Measurements from ENCODE around the gene SPDEF. TPM values are rescaled to one million over a fixed set of nuclear protein-coding genes. Genes with fewer than 3 reads are reported as not detected.

The SPDEF gene
- polyA plus RNA-seq, 1 experiment = 0.04 TPM

- CTCF ChIA-PET = no interaction called here
- no peak for TF ChIP-seq CTCF (IDR thresholded peaks at IDR 0.05; ENCODE audit: low read depth, low read length)
Measured at GRCh38 chr6:34600101-34600500, 44.0 kb upstream of the SPDEF start.

DNA sequence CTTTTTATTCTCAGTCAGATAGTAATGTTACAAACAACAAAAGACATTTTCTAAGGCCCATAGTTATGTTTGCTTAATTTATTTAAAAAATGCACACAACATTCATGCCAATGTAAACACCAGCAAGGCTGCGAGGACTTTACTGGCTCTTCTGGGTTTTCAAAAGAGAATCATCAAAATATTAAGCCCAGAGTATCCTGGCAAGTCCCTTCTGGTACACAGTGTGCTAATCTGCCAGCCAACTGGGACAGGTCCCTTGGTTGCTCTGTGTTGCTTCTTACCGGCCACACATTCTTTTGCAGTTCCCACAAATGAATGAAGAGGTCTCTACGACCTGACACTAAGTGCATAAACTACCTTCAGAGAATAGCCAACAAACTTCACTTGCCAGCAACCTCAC lies 42.6 kb upstream of the SPDEF start:
- no peak for DNase-seq (ENCODE audit: low read depth, low spot score)
- no peak for TF ChIP-seq CTCF (IDR thresholded peaks at IDR 0.05; ENCODE audit: low read depth, low read length)
- ChIA-PET CTCF (interaction anchor here (1.0 to 2.6 kb wide), 2 partner anchors 10 to 72 kb away, joined by 3 to 15 read pairs; no protein-coding TSS in a partner anchor), POLR2A (no interaction called here)
- no peak overlapping the region for H3K27ac ChIP-seq (ENCODE audit: low read depth, low read length)
- no peaks in the 10 kb centered on the region for H3K27me3 ChIP-seq (ENCODE audit: control insufficient read depth, insufficient read depth, low read length)
- H3K4me3 ChIP-seq (ENCODE audit: low read depth, low read length) = no peak overlapping the region
- no peaks in the 10 kb centered on the region for H3K9me3 ChIP-seq (ENCODE audit: control insufficient read depth, insufficient read depth, low read length)

More at GRCh38 chr6:34600101-34600500, 44.0 kb upstream of the SPDEF start:
- H3K27me3 ChIP-seq (ENCODE audit: control insufficient read depth, insufficient read depth, low read length) = no peaks in the 10 kb centered on the region
- H3K9me3 ChIP-seq (ENCODE audit: control insufficient read depth, insufficient read depth, low read length) = no peaks in the 10 kb centered on the region
- H3K4me3 ChIP-seq (ENCODE audit: low read depth, low read length) = no peak overlapping the region
- DNase-seq (ENCODE audit: low read depth, low spot score) = no peak
- no peak overlapping the region for H3K27ac ChIP-seq (ENCODE audit: low read depth, low read length)
- POLR2A ChIA-PET = no interaction called here

DNA sequence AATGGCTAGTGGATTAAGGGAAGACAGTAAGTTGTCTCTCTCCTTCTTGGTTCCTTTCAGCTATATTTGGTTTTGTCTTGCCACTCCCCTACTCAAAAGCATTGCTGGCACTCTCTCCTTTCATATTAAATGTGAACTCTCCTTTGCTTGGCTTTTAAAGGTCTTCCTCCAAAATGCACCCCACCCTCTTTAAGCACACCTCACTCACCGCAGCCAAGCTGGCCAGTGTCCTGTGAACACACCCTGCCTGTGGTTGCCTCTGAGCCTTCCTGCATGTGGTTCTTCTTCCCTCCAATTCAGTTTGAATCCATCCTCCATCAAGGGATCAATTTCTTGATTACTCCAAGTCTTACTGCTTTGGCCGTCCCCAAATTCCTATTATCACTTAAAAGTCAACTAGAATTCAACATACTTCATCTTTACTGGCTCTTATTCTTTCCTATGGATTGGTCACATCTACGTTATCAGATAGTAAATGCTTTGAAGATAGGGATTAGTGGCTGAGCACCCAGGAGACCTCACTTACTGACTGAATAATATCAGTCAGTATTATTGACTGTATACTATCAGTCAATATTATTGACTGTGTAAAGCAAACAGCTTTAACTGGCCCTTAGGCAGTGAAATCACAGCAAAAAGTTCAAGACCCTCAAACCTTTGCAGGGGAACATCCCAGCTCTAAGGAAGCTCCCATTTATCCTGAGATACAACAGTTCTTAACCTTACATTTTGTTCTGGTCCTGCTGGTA lies 41.6 kb upstream of the SPDEF start:
- Histone ChIP-seq H3K27ac (ENCODE audit: low read depth, low read length) (no peak overlapping the region), H3K9me3 (ENCODE audit: control insufficient read depth, insufficient read depth, low read length) (no peaks in the 10 kb centered on the region), H3K27me3 (ENCODE audit: control insufficient read depth, insufficient read depth, low read length) (no peaks in the 10 kb centered on the region), H3K4me3 (ENCODE audit: low read depth, low read length) (no peak overlapping the region)
- DNase-seq (ENCODE audit: low read depth, low spot score) = no peak
- ChIA-PET CTCF (interaction anchor here (1.0 to 2.6 kb wide), 2 partner anchors 11 to 71 kb away, joined by 3 to 15 read pairs; no protein-coding TSS in a partner anchor), POLR2A (no interaction called here)
- no peak for TF ChIP-seq CTCF (IDR thresholded peaks at IDR 0.05; ENCODE audit: low read depth, low read length)

- Histone ChIP-seq H3K4me3 (ENCODE audit: low read depth, low read length) (no peak overlapping the region), H3K27ac (ENCODE audit: low read depth, low read length) (no peak overlapping the region), H3K27me3 (ENCODE audit: control insufficient read depth, insufficient read depth, low read length) (no peaks in the 10 kb centered on the region), H3K9me3 (ENCODE audit: control insufficient read depth, insufficient read depth, low read length) (no peaks in the 10 kb centered on the region)
- POLR2A ChIA-PET = no interaction called here
- no peak for DNase-seq (ENCODE audit: low read depth, low spot score)
- TF ChIP-seq CTCF (IDR thresholded peaks at IDR 0.05; ENCODE audit: low read depth, low read length) = no peak
- CTCF ChIA-PET = interaction anchor here (1.2 to 2.6 kb wide), 2 partner anchors 12 to 433 kb away, joined by 5 to 15 read pairs; no protein-coding TSS in a partner anchor
Measured at GRCh38 chr6:34596798-34597197, 40.7 kb upstream of the SPDEF start.

All from AG04450 (cell line).